NCI-H2171 treated with DMSO at 0.1 percent for 48 hours (cell line): Measurements from ENCODE around the gene CD2BP2.
"Not testable (repeated sequence)": the region's sequence is repeated elsewhere in the genome, so short reads cannot be mapped to it uniquely, and the experiment has no call there.

Source experiments
- DNase-seq: peaks from one replicate; lab custom pipeline; 2025; lab: John Stamatoyannopoulos, UW

Gene CD2BP2

DNA sequence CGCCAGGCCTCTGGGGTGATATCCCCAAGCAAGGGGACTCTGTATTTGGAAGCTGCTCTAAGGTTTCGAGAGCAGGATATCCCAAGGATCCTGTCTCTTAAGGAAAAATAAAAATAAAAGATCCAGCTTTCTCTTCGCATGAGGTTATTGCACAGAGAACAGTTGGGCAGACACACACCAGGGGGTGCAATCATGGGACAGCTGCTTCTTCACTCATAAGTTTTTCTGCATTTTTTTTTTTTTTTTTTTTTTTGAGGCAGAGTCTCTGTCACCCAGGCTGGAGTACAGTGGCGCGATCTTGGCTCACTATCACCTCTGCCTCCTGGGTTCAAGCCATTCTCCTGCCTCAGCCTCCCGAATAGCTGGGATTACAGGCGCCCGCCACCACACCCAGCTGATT is 13.1 kb downstream of the CD2BP2 start:
- peak; percentile 19 for DNase-seq

DNA sequence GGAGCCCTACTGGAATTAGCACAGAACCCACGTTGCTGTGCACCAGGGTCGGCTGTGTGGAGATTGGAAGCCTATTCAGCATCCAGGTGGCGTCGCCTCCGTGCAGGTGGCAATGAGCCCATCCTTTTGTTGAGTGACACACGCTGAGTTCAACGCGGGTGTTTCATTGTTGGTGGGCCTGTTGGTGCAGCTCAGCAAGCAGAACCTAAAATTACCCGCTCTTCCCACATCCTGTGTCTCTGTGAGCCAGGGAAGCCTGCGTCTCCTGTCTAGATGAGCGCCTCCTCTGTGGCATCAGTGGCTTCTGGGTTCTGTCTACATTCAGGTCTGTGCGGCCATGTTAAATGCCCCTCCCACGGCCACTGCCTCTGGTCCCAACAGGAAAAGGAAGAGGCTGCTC is 14.5 kb downstream of the CD2BP2 start:
- DNase-seq, result no peak

DNA sequence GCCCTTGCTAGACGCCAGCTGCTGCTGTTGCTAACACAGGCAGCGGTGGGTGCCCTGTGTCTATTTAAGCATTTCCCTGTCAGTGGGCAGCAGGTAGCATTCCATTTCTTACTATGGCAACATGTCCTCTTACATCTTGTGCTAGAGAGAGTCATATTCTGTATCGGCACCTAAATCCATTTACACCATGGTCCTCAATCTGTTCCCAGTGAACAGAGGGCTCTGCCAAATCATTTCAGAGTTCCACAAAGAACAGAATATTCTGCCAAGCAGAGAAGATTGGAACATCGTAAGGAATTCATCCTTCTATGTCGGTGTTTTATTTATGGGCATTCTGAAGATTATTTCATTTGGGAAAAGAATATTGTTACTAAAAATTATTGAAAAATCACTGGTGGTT is 16.4 kb downstream of the CD2BP2 start:
- DNase-seq, result not testable (repeated sequence)

DNA sequence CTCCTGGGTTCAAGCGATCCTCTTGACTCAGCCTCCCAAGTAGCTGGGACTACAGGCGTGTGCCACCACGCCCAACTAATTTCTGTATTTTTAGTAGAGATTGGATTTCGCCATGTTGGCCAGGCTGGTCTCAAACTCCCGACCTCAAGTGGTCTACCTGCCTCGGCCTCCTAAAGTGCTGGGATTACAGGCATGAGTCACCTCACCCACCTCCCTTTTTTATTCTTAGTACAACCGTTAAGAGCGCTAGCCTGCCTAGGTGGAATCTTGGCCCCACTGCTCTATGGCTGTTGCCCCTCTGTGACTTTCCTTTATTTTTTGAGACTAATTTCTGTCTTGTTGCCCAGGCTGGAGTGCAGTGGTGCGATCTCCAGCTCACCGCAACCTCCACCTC is 17.1 kb downstream of the CD2BP2 start:
- not testable (repeated sequence) for DNase-seq

DNA sequence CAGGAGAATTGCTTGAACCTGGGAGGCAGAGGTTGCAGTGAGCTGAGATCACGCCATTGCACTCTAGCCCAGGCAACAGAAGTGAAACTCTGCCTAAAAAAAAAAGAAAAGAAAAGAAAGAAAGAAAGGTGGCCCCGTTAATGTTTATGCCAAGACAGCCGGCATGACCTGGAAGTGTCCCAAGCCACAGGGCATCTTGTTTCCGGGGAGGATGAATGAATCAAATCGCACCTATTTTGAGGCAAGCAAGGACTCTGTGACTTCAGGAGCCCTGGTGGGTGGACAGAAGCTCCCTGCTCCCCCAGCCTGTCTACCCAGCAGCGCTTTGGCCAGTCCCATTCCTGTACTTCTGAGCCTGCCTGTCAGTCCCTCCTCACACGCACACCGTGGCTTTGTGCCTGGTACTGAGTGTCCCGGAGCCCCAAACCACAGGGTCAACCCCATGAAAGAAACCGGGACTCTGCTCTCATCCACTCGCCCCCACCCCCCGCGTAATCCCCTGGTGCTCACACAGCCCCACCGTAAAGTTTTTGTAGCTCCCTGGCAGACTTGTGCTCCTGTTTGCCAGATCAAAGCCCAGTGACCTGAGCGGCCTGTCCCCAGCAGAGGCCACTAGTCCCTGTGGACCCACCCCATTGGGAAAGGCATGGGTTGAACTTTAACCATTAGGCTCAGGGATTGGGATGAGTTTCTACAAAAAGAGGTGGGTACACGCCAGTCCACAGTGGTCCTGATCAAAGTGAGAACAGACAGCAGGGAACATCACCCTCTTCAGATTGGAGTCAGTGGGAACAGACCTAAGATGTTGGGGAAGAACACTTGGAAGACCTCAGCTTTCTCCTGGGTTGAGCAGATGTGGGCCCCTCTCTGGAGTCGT is 19.3 kb downstream of the CD2BP2 start:
- DNase-seq, result no peak

DNA sequence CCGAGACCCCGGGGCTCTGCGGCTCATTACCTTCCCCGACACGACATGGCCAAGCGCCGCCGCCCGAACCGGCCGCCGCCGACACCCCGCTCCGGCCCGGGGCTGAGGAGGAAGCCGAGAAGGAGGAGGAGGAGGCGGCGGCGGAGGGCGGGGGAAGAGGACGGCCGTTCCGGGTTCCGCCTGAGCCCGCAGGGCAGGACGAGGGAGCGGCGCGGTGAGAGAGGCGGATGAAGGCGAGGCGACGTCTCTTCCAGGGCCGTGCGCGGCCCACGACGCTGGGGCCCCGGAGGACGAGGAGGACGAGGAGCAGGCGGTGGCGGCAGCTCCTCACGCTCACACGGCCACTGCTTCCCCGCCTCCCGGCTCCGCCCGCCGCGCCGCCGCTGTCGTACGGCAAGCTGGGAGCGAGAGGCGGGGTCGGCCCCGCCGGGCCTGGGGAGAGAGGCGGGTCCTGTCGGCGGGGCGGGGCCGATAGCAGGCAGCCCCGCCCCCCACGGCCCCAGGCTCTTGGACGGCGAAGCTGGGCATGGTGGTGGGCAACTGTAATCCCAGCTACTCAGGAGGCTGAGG is 20.0 kb downstream of the CD2BP2 start:
- peak; percentile 65 for DNase-seq

DNA sequence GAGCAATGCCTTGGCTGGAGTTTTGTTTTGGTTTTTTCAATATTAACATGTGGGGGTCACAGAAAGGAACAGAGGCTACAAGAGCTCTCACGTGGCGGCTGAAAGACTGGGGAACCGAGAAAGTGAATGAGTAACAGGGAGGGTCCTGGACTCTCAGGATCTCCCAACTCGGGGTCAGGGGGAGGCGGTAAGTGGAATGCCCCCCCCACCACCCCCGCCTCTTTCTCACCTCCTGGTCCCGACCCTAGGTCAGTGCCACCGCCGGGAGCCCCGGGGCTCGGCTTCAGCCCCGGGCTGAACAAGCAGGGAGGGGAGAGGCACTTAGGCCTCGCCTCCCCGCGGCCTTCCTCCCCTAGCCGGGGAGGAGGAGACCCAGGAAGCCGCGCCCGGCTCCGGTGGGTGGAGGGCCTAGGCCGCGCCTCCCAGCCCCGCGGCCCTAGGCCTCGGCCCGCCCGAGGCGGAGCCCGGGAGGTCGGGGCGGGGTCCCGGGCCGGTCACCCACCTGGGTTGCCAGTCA is 20.6 kb downstream of the CD2BP2 start:
- peak; percentile 45 for DNase-seq

DNA sequence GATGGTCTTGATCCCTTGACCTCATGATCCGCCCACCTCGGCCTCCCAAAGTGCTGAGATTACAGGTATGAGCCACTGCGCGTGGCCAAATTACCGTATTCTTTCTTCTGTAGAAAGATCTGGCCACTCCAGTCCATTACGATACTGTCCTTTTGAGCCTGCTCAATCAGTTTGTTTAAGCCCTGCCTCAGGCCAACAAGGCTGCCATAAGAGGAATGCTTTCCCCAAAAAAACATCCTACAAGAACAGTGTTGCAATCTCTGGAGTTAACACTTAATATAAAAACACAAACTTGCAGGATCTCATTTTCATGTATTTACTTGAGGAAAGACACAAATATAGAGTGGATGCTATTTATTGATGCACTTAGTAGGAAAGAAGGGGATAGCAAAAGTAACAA is 30.9 kb downstream of the CD2BP2 start:
- DNase-seq, result not testable (repeated sequence)

DNA sequence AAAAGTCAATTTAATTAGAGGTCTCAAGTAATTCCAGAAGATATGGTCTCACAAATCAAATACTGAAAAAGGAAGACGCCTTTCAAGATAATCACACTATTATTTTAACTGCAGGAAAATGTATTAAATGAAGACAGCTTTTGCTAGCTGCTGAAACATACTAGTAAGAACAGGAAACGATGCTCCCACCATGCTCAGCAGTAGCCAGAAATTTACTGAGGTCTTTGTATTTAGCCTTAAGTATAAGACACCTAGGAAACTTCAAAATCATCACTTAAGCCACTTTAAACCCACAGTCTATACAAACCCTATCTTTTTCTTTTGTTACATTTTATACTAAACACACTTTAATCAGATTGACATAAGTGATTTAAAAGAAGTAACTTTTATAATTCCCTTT is 36.5 kb downstream of the CD2BP2 start:
- DNase-seq, result not testable (repeated sequence)

DNA sequence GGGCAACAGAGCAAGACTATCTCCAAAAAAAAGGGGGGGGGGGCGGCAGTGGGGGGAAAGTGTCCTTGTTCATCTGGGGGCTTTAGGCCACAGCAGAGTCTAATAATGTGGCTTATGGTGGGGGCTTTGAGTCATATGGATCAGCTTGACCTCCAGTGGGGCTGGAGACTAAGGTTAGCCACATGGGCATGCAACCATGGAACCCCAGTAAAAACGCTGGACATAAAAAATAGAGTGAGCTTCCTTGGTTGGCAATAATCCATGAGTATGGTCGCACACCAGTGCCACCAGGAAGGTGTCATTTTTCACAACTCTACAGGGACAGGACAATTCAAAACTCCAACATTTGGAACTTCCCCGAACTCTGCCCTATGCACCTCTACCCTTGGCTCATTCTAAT is 44.2 kb downstream of the CD2BP2 start:
- not testable (repeated sequence) for DNase-seq

DNA sequence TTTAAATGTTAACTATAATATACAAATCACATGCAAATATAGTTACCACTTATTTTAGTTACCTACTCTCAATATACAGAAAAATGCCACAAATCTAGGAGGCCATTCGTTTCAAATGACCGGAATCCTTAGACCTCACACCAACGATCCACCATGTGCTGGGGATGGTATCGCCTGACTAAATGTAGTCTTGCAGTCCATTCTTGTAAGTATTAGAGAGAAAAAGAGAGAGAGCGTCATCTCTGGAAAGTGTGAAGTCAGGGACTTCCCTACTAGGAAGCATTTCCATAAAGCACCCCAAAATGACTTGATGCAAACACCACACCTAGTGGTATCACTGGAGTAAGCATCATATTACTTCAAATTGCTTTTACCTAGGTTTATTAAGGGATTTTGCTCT is 45.9 kb downstream of the CD2BP2 start:
- not testable (repeated sequence) for DNase-seq
